Thymus (tissue), 11 donors: ENCODE data around the gene SLC25A13. TPM values are rescaled to one million over a fixed set of nuclear protein-coding genes. Genes with fewer than 3 reads are reported as not detected.

Source experiments
- DNase-seq, 9 donors: peaks; one replicate each; pipeline ENCODE4 v3.0.0-alpha.2; 2013; ENCODE audit warnings: low spot score in 9 of 9, low read depth in 6 of 9, missing footprints in 1 of 9
- H3K27ac ChIP-seq, 2 donors: one replicate each; pipeline ENCODE4 v1.5.1; 2013; ENCODE audit warnings: control low read depth in 1 of 2, low read depth in 1 of 2, low read length in 1 of 2, mild to moderate bottlenecking in 1 of 2, moderate library complexity in 1 of 2
- H3K27me3 ChIP-seq, 2 donors: one replicate each; pipeline ENCODE4 v1.5.1; 2013; ENCODE audit warnings: low read length in 1 of 2; ENCODE audit not compliant: control insufficient read depth in 2 of 2, insufficient read depth in 1 of 2
- H3K36me3 ChIP-seq, 2 donors: one replicate each; pipeline ENCODE4 v1.5.1; 2013; ENCODE audit warnings: low read length in 1 of 2, mild to moderate bottlenecking in 1 of 2, moderate library complexity in 1 of 2; ENCODE audit not compliant: control insufficient read depth in 2 of 2, insufficient read depth in 2 of 2
- H3K4me1 ChIP-seq, 2 donors: one replicate each; pipeline ENCODE4 v1.5.1; 2013; ENCODE audit warnings: low read length in 2 of 2; ENCODE audit not compliant: control insufficient read depth in 2 of 2, insufficient read depth in 2 of 2
- H3K4me3 ChIP-seq, 2 donors: one replicate each; pipeline ENCODE4 v1.5.1; 2013; ENCODE audit warnings: low read length in 2 of 2, control low read depth in 1 of 2, mild to moderate bottlenecking in 1 of 2
- H3K9me3 ChIP-seq, 2 donors: one replicate each; pipeline ENCODE4 v1.5.1; 2013; ENCODE audit warnings: low read length in 1 of 2, mild to moderate bottlenecking in 1 of 2; ENCODE audit not compliant: control insufficient read depth in 2 of 2, insufficient read depth in 1 of 2
- WGBS: extraction: QIAGEN DNeasy Blood & Tissue Kit; methylation state at CpG from one replicate; pipeline ENCODE4 v1.1.7; 2013; 5-methylcytosine and 5-hydroxymethylcytosine counted together
- polyA plus RNA-seq: library from polyadenylated mRNA; stranded (reverse); fragments of 200-250 nt; gene quantifications from one replicate; pipeline ENCODE4 v1.2.3, GENCODE V29; 2013
- total RNA-seq: library from RNA; stranded (reverse); fragments of 120-200 nt; gene quantifications from one replicate; pipeline ENCODE4 v1.2.4, GENCODE V29; 2013
- donor health status: healthy.

Gene SLC25A13
- total and polyA plus RNA-seq, 2 donors = 9.7 to 10.9 TPM

DNA sequence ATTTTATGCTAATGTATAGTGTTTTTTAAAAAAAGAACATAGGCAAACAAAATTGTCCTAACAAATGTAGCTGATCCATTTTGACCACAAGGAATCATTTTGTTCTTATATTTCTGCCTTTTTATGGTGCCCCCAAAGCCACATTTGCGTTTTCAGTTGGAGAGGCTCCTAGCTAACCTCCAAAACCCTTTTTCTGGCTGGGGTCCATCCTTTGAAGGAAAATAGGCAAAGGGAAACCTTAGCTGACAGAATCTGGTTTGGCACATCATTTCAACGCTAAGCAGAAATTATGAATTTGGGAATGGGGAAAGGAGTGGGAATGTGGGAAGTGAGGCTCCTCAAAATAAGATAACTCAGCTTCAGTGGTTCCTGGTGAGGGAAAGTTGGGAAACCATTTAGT is 25.6 kb upstream of the SLC25A13 start:
- Histone ChIP-seq H3K27me3 (no peaks in the 10 kb centered on the region), H3K4me1 (no peaks in the 10 kb centered on the region), H3K4me3 (no peak overlapping the region), H3K36me3 (no peaks in the 10 kb centered on the region), H3K9me3 (no peaks in the 10 kb centered on the region), H3K27ac (no peak overlapping the region)
- no peak for DNase-seq
- 95% methylated on average over 2 of the region's 2 CpGs for WGBS

DNA sequence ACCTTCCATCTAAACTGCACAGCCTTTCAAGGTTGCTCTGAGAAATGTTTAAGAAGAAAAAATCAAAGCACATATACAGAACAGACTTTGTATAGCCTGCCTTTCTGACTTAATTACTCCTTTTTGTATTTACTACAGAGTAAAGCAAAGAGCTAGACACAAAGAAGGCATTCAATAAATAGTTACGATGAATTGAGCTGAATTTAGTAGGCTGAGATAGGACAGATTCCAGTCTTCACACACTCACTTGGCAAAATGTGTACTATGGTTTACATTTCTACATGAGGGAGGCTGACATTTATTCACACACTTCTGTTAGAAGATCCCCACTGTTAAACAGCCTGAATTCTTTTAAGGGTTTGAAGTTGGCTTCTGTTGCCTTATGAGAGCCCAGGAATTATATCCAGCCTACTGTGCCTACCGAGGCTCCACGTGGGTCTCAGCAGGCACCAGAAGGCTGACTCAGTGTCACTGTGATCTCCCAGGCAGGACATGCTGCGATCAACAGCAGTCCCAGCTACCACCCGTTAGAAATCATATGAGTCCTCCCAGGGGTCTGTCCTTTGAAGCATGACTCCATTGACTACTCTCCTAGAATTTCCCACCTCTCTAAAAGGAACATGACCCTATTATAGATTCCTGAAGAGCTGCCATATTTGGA is 24.5 kb upstream of the SLC25A13 start:
- no peak overlapping the region for H3K27ac ChIP-seq
- no peaks in the 10 kb centered on the region for H3K36me3 ChIP-seq
- H3K9me3 ChIP-seq = no peaks in the 10 kb centered on the region
- no peak overlapping the region for H3K4me3 ChIP-seq
- 82% methylated on average over 5 of the region's 5 CpGs for WGBS
- no peaks in the 10 kb centered on the region for H3K4me1 ChIP-seq
- no peak for DNase-seq
- H3K27me3 ChIP-seq = no peaks in the 10 kb centered on the region

DNA sequence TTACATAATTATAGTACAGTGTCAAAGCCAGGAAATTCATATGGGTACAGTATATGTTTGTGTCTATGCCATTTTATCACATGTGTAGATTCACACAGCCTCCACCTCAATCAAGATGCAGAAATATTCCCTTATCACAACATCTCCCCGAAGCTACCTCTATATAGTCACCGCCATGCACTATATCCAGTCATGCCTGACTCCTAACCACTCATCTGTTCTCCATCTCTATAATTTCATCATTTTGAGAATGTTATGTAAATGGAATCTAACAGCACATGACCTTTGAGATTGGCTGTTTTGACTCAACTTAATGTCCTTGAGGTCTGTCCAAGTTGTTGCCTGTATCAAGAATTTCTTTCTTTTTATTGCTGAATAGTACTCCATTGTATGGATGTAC is 22.3 kb upstream of the SLC25A13 start:
- no peaks in the 10 kb centered on the region for H3K9me3 ChIP-seq
- no peak overlapping the region for H3K4me3 ChIP-seq
- H3K27ac ChIP-seq = no peak overlapping the region
- WGBS = 94% methylated on average over 2 of the region's 2 CpGs
- H3K36me3 ChIP-seq = no peaks in the 10 kb centered on the region
- H3K4me1 ChIP-seq = no peaks in the 10 kb centered on the region
- DNase-seq = no peak
- no peaks in the 10 kb centered on the region for H3K27me3 ChIP-seq

DNA sequence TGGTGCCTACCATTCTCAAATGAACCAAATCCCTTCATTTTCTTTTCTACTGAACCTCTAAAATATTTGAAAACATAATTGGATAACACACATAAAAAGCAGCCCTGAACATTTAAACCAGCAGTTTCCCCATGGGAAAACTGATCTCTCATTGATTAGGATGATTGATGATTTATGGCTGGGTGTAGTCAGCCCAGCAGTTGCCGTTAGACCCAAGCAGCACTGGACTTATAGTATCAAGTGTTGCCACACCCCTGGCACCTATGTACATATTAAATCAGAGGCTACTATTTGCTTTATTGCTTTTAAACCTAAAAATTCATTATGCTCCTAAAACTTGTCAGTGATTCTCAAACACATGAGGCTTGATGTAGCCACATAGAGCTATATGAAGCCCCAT is 20.2 kb upstream of the SLC25A13 start:
- Histone ChIP-seq H3K4me1 (no peaks in the 10 kb centered on the region), H3K4me3 (no peak overlapping the region), H3K27ac (no peak overlapping the region), H3K36me3 (no peaks in the 10 kb centered on the region), H3K27me3 (no peaks in the 10 kb centered on the region), H3K9me3 (no peaks in the 10 kb centered on the region)
- 78% methylated on average over 1 of the region's 1 CpG for WGBS
- no peak for DNase-seq

DNA sequence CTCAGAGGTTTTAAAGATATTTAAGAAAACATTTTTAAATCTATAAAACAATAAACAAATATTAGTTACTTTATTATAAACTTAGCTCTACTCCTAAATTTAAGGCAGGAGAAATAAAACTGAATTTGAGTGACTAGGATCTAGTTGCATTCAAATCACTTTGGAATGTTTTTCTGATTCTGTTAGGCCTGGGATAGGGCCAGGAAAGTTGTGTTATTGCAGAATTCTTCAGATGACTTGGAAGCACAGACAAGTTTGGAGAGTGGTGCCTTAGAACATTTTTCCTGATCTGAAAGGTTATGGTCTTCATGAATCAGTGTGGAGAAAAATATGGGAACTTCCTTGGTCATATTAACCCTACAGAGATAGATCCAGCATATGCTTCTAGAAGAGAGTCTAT is 15.6 kb upstream of the SLC25A13 start:
- no peaks in the 10 kb centered on the region for H3K27me3 ChIP-seq
- DNase-seq = no peak
- H3K27ac ChIP-seq = no peak overlapping the region
- no peak overlapping the region for H3K4me3 ChIP-seq
- H3K9me3 ChIP-seq = no peaks in the 10 kb centered on the region
- no peaks in the 10 kb centered on the region for H3K36me3 ChIP-seq
- no peaks in the 10 kb centered on the region for H3K4me1 ChIP-seq

DNA sequence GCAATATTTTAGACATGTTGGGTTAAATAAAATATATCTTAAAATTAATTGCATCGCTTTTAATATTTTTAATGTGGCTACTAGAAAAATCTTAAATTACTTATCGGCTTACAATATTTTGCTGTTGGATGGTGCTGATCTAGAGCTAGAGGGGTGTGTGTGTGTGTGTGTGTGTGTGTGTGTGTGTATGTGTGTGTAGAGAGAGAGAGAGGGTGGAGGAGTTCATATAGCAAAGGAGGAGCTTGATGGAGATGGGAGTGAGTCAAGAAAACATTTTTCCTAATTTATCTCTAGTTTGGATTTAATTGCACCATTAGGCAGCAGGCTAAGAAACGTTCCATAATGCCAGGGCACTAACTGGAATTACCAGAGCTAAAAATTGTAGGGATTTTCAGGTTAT is 10.4 kb upstream of the SLC25A13 start:
- no peak for DNase-seq
- Histone ChIP-seq H3K9me3 (no peaks in the 10 kb centered on the region), H3K27me3 (no peaks in the 10 kb centered on the region), H3K36me3 (no peaks in the 10 kb centered on the region), H3K27ac (no peak overlapping the region), H3K4me1 (no peaks in the 10 kb centered on the region), H3K4me3 (no peak overlapping the region)
- 94% methylated on average over 3 of the region's 3 CpGs for WGBS

DNA sequence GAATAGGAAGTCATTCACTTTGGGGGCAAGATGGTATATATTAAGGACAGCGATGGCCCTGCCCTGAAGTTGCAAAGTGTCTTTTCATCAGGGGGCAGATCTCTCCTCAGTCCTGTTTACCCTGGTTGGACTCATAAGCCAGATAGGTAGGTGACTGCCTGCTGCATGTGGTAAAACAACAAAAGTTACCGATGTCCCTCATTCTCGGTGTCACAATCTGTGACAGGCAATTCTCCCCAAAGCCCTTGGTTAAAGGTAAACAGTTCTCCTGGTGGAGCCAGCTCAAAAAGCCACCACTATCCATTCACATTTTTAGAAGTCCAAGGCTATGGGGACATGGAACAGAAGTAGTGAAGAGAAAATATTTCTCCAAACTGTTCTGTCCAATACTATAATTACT is 9.9 kb upstream of the SLC25A13 start:
- Histone ChIP-seq H3K9me3 (no peaks in the 10 kb centered on the region), H3K36me3 (no peaks in the 10 kb centered on the region), H3K4me1 (no peaks in the 10 kb centered on the region), H3K27ac (no peak overlapping the region), H3K27me3 (no peaks in the 10 kb centered on the region), H3K4me3 (no peak overlapping the region)
- over 99% methylated on average over 3 of the region's 3 CpGs for WGBS
- DNase-seq = no peak

DNA sequence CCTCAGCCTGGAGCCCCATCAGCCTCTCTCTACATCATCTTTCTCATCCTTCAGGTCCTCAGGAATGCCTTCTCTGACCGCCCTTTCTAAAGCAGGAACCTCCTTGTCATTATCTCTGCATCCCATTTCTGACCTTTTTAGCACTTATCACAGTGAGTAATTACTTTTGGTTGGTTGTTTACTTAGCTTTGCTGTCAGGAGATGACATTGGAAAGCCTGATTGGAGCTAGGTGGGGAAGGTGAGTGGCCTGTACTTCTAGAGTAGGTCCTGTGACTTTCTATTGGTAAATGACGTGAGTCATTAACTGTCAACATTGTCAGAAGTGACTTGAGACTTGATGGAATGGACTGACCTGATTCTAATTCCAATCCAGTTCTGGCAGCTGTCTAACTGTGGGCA is 9.3 kb upstream of the SLC25A13 start:
- 97% methylated on average over 2 of the region's 2 CpGs for WGBS

DNA sequence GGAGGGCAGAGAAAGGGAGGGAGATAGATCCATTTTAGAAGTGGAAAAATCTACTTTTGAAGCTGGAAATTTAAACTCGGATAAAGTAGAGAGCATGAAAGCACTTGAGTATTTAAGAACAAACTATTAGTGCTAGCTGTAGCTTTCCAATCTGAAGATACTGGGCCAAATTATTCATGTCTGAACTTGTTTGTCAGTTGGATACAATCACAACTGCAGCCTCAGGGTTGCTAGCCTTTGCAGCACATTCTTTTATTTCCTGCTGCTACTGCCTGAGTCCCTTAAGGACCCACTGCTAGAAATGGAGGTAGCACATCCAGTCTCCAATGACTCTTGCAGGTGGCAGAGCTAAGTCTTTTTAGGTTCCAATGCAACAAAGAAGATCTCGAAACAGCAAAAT is 8.3 kb upstream of the SLC25A13 start:
- no peaks in the 10 kb centered on the region for H3K27me3 ChIP-seq
- no peaks in the 10 kb centered on the region for H3K36me3 ChIP-seq
- WGBS = 93% methylated on average over 2 of the region's 2 CpGs
- no peak overlapping the region for H3K4me3 ChIP-seq
- peak in 1 of 9 donors; percentile 10 for DNase-seq
- H3K4me1 ChIP-seq = no peaks in the 10 kb centered on the region
- H3K9me3 ChIP-seq = no peaks in the 10 kb centered on the region
- H3K27ac ChIP-seq = no peak overlapping the region

More for the DNA sequence above, 9.3 kb upstream of the SLC25A13 start:
- DNase-seq = no peak
- H3K4me1 ChIP-seq = no peaks in the 10 kb centered on the region
- no peaks in the 10 kb centered on the region for H3K9me3 ChIP-seq
- no peaks in the 10 kb centered on the region for H3K36me3 ChIP-seq
- no peak overlapping the region for H3K27ac ChIP-seq
- no peaks in the 10 kb centered on the region for H3K27me3 ChIP-seq
- H3K4me3 ChIP-seq = no peak overlapping the region

DNA sequence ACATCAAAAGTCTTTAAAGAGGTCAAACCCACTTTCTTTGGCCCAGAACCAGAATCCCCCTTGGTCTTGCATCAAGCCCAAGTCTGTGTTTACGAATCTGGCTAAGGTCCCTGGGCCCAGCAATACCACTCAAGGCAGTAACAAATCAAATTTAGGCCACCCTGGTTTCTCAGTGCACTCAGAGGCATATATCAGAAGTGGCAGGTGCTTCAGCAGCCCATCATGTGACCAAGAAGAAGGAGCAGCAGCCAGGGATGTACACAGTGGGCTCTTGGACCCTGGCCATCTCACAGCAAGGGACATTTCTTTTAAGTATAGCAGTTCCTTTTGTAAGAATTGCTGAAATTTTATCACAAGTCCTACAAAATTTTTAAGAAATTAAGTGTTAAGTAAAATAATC is 7.3 kb upstream of the SLC25A13 start:
- no peaks in the 10 kb centered on the region for H3K27me3 ChIP-seq
- no peak overlapping the region for H3K27ac ChIP-seq
- no peaks in the 10 kb centered on the region for H3K36me3 ChIP-seq
- no peak for DNase-seq
- WGBS = 96% methylated on average over 1 of the region's 1 CpG
- no peaks in the 10 kb centered on the region for H3K9me3 ChIP-seq
- H3K4me1 ChIP-seq = no peaks in the 10 kb centered on the region
- no peak overlapping the region for H3K4me3 ChIP-seq
